DOHH2 (cell line): ENCODE results near the gene SLC23A3.

Source experiments
- H3F3A ChIP-seq: fragments of 200-600 bp; sonication (generic), shearing (Covaris generic); 2 replicates; pipeline ENCODE4 v1.6.0; 2016; ENCODE audit warnings: antibody characterized with exemption, mild to moderate bottlenecking; ENCODE audit not compliant: control insufficient read depth, insufficient read depth
- H3K27ac ChIP-seq: fragments of 200-600 bp; sonication (generic); 2 replicates; pipeline ENCODE4 v1.5.1; 2014; ENCODE audit warnings: low read depth, mild to moderate bottlenecking, low read length, moderate library complexity
- H3K27me3 ChIP-seq: fragments of 200-600 bp; sonication (generic); 2 replicates; pipeline ENCODE4 v1.6.1; 2014; ENCODE audit warnings: mild to moderate bottlenecking, low read length, mixed read lengths; ENCODE audit not compliant: control insufficient read depth
- H3K36me3 ChIP-seq: fragments of 200-600 bp; sonication (generic); 2 replicates; pipeline ENCODE4 v1.6.1; 2014; ENCODE audit warnings: mild to moderate bottlenecking, low read length, moderate library complexity, mixed read lengths; ENCODE audit not compliant: control insufficient read depth
- H3K4me1 ChIP-seq: fragments of 200-600 bp; sonication (generic); 2 replicates; pipeline ENCODE4 v1.6.1; 2014; ENCODE audit warnings: mild to moderate bottlenecking, low read length, mixed read lengths; ENCODE audit not compliant: control insufficient read depth
- H3K4me2 ChIP-seq: fragments of 200-600 bp; sonication (generic); 2 replicates; pipeline ENCODE4 v1.6.0; 2014; ENCODE audit warnings: mild to moderate bottlenecking, low read length, moderate library complexity
- H3K4me3 ChIP-seq: fragments of 200-600 bp; sonication (generic); 2 replicates; pipeline ENCODE4 v1.5.1; 2014; ENCODE audit warnings: mild to moderate bottlenecking, low read length, mixed read lengths
- H3K79me2 ChIP-seq: fragments of 200-600 bp; sonication (generic); 2 replicates; pipeline ENCODE4 v1.6.1; 2014; ENCODE audit warnings: mild to moderate bottlenecking, low read length, mixed read lengths; ENCODE audit not compliant: control insufficient read depth
- H3K9me2 ChIP-seq: fragments of 200-600 bp; sonication (generic); replicated peaks from 2 replicates; pipeline ENCODE4 v1.6.1; 2014; ENCODE audit warnings: mild to moderate bottlenecking, low read length, mixed read lengths; ENCODE audit not compliant: control insufficient read depth
- H3K9me3 ChIP-seq: fragments of 200-600 bp; sonication (generic); 2 replicates; pipeline ENCODE4 v1.6.1; 2014; ENCODE audit warnings: antibody characterized with exemption, low read length, mixed read lengths; ENCODE audit not compliant: control insufficient read depth, insufficient read depth
- H4K20me1 ChIP-seq: fragments of 200-600 bp; sonication (generic); 2 replicates; pipeline ENCODE4 v1.6.0; 2014; ENCODE audit warnings: low read depth, mild to moderate bottlenecking, antibody characterized with exemption, low read length, moderate library complexity; ENCODE audit not compliant: control insufficient read depth, insufficient read depth
- CTCF ChIP-seq: fragments of 200-600 bp; sonication (generic); IDR thresholded peaks from one replicate; pipeline ENCODE4 v1.5.1; 2014; ENCODE audit warnings: antibody characterized with exemption, mild to moderate bottlenecking, low read depth, low read length; ENCODE audit not compliant: poor library complexity, severe bottlenecking
- EZH2phosphoT487 ChIP-seq: fragments of 200-600 bp; sonication (generic); IDR thresholded peaks from 2 replicates; pipeline ENCODE4 v1.6.1; 2017; ENCODE audit warnings: borderline replicate concordance, mild to moderate bottlenecking, antibody characterized with exemption, low read length, moderate library complexity, mixed read lengths

The SLC23A3 gene

DNA sequence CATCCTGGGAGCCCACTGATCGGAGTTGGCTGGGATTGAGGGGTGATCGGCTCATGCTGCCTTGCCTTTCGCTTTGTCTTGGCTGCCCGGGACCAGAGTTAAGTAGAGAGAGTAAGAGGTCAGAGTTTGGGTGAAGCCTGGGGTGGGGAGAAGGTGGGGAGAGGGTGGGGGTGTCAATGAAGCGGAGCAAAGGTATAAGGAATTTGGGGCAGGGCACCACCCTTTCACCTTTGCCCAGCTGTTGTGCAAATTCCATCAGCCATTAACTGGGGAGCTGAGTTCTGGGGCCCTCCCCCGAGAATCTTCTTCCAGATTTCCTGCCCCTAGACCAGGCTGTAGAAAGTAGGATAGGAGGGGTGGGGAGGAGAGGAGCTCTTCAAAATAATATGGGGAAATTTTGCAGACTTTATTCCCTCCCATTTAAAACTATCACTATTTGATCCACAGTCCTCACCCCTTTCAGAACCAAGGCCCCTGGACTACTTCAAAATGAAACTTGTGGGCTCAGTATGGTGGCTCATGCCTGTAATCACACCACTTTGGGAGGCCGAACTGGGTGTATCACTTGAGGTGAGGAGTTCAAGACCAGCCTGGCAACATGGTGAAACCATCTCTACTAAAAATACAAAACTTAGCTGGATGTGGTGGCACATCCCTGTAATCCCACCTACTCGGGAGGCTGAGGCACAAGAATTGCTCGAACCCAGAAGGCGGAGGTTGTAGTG lies at the start of gene SLC23A3:
Gene SLC23A3 (minus strand): TSS at position 100 of the 725 bp plus-strand sequence. CDS start 45 bp downstream, at position 55.
- Histone ChIP-seq H3K27ac (no peak within 1 kb of the TSS), H3F3A (peaks cover 7% of the 10 kb centered on the region; the same call in 1 of the 2 replicates), H3K4me2 (no peak within 1 kb of the TSS), H3K4me1 (no peaks in the 10 kb centered on the region), H3K79me2 (peaks cover 2% of the 10 kb centered on the region; the same call in 1 of the 2 replicates), H3K4me3 (no peak within 1 kb of the TSS), H3K27me3 (no peaks in the 10 kb centered on the region), H3K9me3 (no peaks in the 10 kb centered on the region), H4K20me1 (no peaks in the 10 kb centered on the region), H3K36me3 (peaks cover 38% of the 10 kb centered on the region), H3K9me2 (no peaks in the 10 kb centered on the region)
- TF ChIP-seq EZH2phosphoT487 (no peak), CTCF (no peak)

- H3K4me3 ChIP-seq, result peak within 1 kb of the TSS; percentile 86
- H3K4me1 ChIP-seq, result peaks cover 21% of the 10 kb centered on the region
- no peaks in the 10 kb centered on the region for H4K20me1 ChIP-seq
- peaks cover 18% of the 10 kb centered on the region for H3K79me2 ChIP-seq
- no peaks in the 10 kb centered on the region for H3K9me3 ChIP-seq
- TF ChIP-seq CTCF (no peak), EZH2phosphoT487 (no peak)
- no peaks in the 10 kb centered on the region for H3K27me3 ChIP-seq
- H3F3A ChIP-seq, result no peaks in the 10 kb centered on the region
- H3K9me2 ChIP-seq, result no peaks in the 10 kb centered on the region
- H3K36me3 ChIP-seq, result peaks cover 66% of the 10 kb centered on the region
- peak within 1 kb of the TSS; percentile 94 for H3K4me2 ChIP-seq
- H3K27ac ChIP-seq, result peak within 1 kb of the TSS; percentile 4; the same call in 1 of the 2 replicates
Observed at GRCh38 chr2:219218732-219219701, 49.2 kb upstream of the SLC23A3 start, which contains the start of gene ABCB6. Gene ABCB6 (minus strand): TSS chr2:219218958. CDS start chr2:219218673, 285 bp downstream.

GRCh38 chr2:219218217-219218731 lies 48.4 kb upstream of the SLC23A3 start:
- Histone ChIP-seq H3K79me2 (peaks cover 18% of the 10 kb centered on the region), H3K27me3 (no peaks in the 10 kb centered on the region), H3K4me3 (peak overlapping the region; percentile 86), H3K9me3 (no peaks in the 10 kb centered on the region), H3K36me3 (peaks cover 65% of the 10 kb centered on the region), H3K4me2 (peak overlapping the region; percentile 94), H4K20me1 (no peaks in the 10 kb centered on the region), H3F3A (no peaks in the 10 kb centered on the region), H3K9me2 (no peaks in the 10 kb centered on the region), H3K27ac (peak overlapping the region; percentile 4; the same call in 1 of the 2 replicates), H3K4me1 (peaks cover 21% of the 10 kb centered on the region)
- no peak for TF ChIP-seq CTCF
